Ishikawa (cell line): ENCODE results near the gene IP6K1.

Source experiments
- EP300 ChIP-seq: IDR thresholded peaks from 2 replicates; pipeline ENCODE4 v1.6.1; 2012; ENCODE audit warnings: borderline replicate concordance
- REST ChIP-seq: IDR thresholded peaks from 2 replicates; pipeline ENCODE4 v1.6.1; 2012; ENCODE audit warnings: low read depth, mild to moderate bottlenecking
- TAF1 ChIP-seq: IDR thresholded peaks from 2 replicates; pipeline ENCODE4 v1.6.1; 2012; ENCODE audit warnings: low read depth, mild to moderate bottlenecking
- ZBTB7A ChIP-seq: IDR thresholded peaks from 2 replicates; pipeline ENCODE4 v1.6.1; 2012; ENCODE audit warnings: low read depth

GRCh38 chr3:49812916-49813496 lies 26.7 kb upstream of the IP6K1 start:
- TF ChIP-seq REST: no peak
- no peak for TF ChIP-seq ZBTB7A
- no peak for TF ChIP-seq EP300
- no peak for TF ChIP-seq TAF1
